ENCODE measurements around the gene REEP5.
"Not testable (repeated sequence)": the region's sequence is repeated elsewhere in the genome, so short reads cannot be mapped to it uniquely, and the experiment has no call there.

Gene REEP5

GRCh38 chr5:112921833-112922817 is at the start of gene REEP5:
Gene REEP5 (minus strand): TSS chr5:112922227. CDS start chr5:112922190, 37 bp downstream.
- DNase-seq (ENCODE audit: low read depth) = peak; percentile 61

- no peak for DNase-seq (ENCODE audit: low read depth)
These were observed 49.2 kb upstream of the REEP5 start for GRCh38 chr5:112971276-112971675.

GRCh38 chr5:112968411-112969106 is 46.5 kb upstream of the REEP5 start:
- no peak for DNase-seq (ENCODE audit: low read depth)

- no peak for DNase-seq (ENCODE audit: low read depth)
These were observed 45.6 kb upstream of the REEP5 start for GRCh38 chr5:112967520-112968083.

GRCh38 chr5:112965733-112966306 is 43.8 kb upstream of the REEP5 start:
- DNase-seq (ENCODE audit: low read depth) = no peak

- DNase-seq (ENCODE audit: low read depth) = not testable (repeated sequence)
These were observed 41.3 kb upstream of the REEP5 start for GRCh38 chr5:112963374-112963733.

GRCh38 chr5:112960863-112961504 is 39.0 kb upstream of the REEP5 start:
- no peak for DNase-seq (ENCODE audit: low read depth)

- no peak for DNase-seq (ENCODE audit: low read depth)
These were observed 38.3 kb upstream of the REEP5 start for GRCh38 chr5:112960315-112960714.

- DNase-seq (ENCODE audit: low read depth) = not testable (repeated sequence)
These were observed 37.8 kb upstream of the REEP5 start for GRCh38 chr5:112959872-112960271.

GRCh38 chr5:112958093-112959088 is 36.4 kb upstream of the REEP5 start:
- DNase-seq (ENCODE audit: low read depth) = no peak

- no peak for DNase-seq (ENCODE audit: low read depth)
These were observed 35.2 kb upstream of the REEP5 start for GRCh38 chr5:112957036-112957808.

- DNase-seq (ENCODE audit: low read depth) = no peak
These were observed 34.6 kb upstream of the REEP5 start for GRCh38 chr5:112956606-112957005.

- no peak for DNase-seq (ENCODE audit: low read depth)
These were observed 29.2 kb upstream of the REEP5 start for GRCh38 chr5:112951124-112951702.

GRCh38 chr5:112948458-112948857 is 26.4 kb upstream of the REEP5 start:
- no peak for DNase-seq (ENCODE audit: low read depth)

GRCh38 chr5:112940670-112941069 is 18.6 kb upstream of the REEP5 start:
- DNase-seq (ENCODE audit: low read depth) = no peak

GRCh38 chr5:112938286-112938685 is 16.3 kb upstream of the REEP5 start:
- no peak for DNase-seq (ENCODE audit: low read depth)

GRCh38 chr5:112935675-112936074 is 13.6 kb upstream of the REEP5 start:
- no peak for DNase-seq (ENCODE audit: low read depth)

- no peak for DNase-seq (ENCODE audit: low read depth)
These were observed 12.3 kb upstream of the REEP5 start for GRCh38 chr5:112934366-112934663.

- DNase-seq (ENCODE audit: low read depth) = no peak
These were observed 11.8 kb upstream of the REEP5 start for GRCh38 chr5:112933651-112934365.

Measured in stimulated activated CD8-positive, alpha-beta memory T cell treated with anti-CD3 and anti-CD28 coated beads, Interleukin-7, amount 100 ng/mL, for 24 hours (primary cell).